Duodenal mucosa (tissue), 2 donors: Measurements from ENCODE around the gene MAP7D3.

Source experiments
- H3K27ac ChIP-seq: one replicate; pipeline ENCODE4 v1.7.0; 2013; ENCODE audit warnings: low read depth, low read length
- H3K27me3 ChIP-seq, 2 donors: one replicate each; pipeline ENCODE4 v1.7.0; 2013; ENCODE audit warnings: low read length in 2 of 2, control low read depth in 1 of 2; ENCODE audit not compliant: insufficient read depth in 2 of 2, control insufficient read depth in 1 of 2
- H3K36me3 ChIP-seq, 2 donors: one replicate each; pipeline ENCODE4 v1.7.0; 2013; ENCODE audit warnings: low read length in 2 of 2, control low read depth in 1 of 2; ENCODE audit not compliant: insufficient read depth in 2 of 2, control insufficient read depth in 1 of 2
- H3K4me1 ChIP-seq, 2 donors: one replicate each; pipeline ENCODE4 v1.7.0; 2013; ENCODE audit warnings: low read length in 2 of 2, control low read depth in 1 of 2; ENCODE audit not compliant: insufficient read depth in 2 of 2, control insufficient read depth in 1 of 2
- H3K4me3 ChIP-seq, 2 donors: one replicate each; pipeline ENCODE4 v1.7.0; 2013; ENCODE audit warnings: low read length in 2 of 2, low read depth in 1 of 2
- H3K9ac ChIP-seq, 2 donors: one replicate each; pipeline ENCODE4 v1.7.0; 2013; ENCODE audit warnings: low read length in 2 of 2, low read depth in 1 of 2
- H3K9me3 ChIP-seq, 2 donors: one replicate each; pipeline ENCODE4 v1.7.0; 2013; ENCODE audit warnings: low read length in 2 of 2, control low read depth in 1 of 2; ENCODE audit not compliant: control insufficient read depth in 1 of 2

The MAP7D3 gene

GRCh38 chrX:136199365-136199764, 51.8 kb downstream of the MAP7D3 start:
- Histone ChIP-seq H3K27ac (peak overlapping the region; percentile 20), H3K27me3 (no peaks in the 10 kb centered on the region), H3K4me3 (no peak overlapping the region), H3K36me3 (no peaks in the 10 kb centered on the region), H3K4me1 (peaks cover 18 to 28% of the 10 kb centered on the region in 2 donors), H3K9me3 (no peaks in the 10 kb centered on the region), H3K9ac (no peak overlapping the region)

GRCh38 chrX:136198678-136199243, 52.4 kb downstream of the MAP7D3 start:
- H3K9me3 ChIP-seq: no peaks in the 10 kb centered on the region
- no peaks in the 10 kb centered on the region for H3K36me3 ChIP-seq
- no peaks in the 10 kb centered on the region for H3K27me3 ChIP-seq
- H3K4me1 ChIP-seq: peaks cover 19 to 22% of the 10 kb centered on the region in 2 donors
- H3K4me3 ChIP-seq: no peak overlapping the region
- no peak overlapping the region for H3K9ac ChIP-seq
- no peak overlapping the region for H3K27ac ChIP-seq

GRCh38 chrX:136198010-136198409, 53.2 kb downstream of the MAP7D3 start:
- H3K27me3 ChIP-seq: no peaks in the 10 kb centered on the region
- H3K27ac ChIP-seq: no peak overlapping the region
- no peak overlapping the region for H3K4me3 ChIP-seq

GRCh38 chrX:136196691-136197155, 54.5 kb downstream of the MAP7D3 start:
- Histone ChIP-seq H3K4me1 (peaks cover 16 to 27% of the 10 kb centered on the region in 2 donors), H3K27me3 (no peaks in the 10 kb centered on the region), H3K27ac (no peak overlapping the region), H3K9me3 (no peaks in the 10 kb centered on the region), H3K4me3 (no peak overlapping the region), H3K36me3 (no peaks in the 10 kb centered on the region), H3K9ac (no peak overlapping the region)

More at GRCh38 chrX:136198010-136198409, 53.2 kb downstream of the MAP7D3 start:
- Histone ChIP-seq H3K9me3 (no peaks in the 10 kb centered on the region), H3K4me1 (peaks cover 16 to 27% of the 10 kb centered on the region in 2 donors), H3K36me3 (no peaks in the 10 kb centered on the region), H3K9ac (no peak overlapping the region)

- no peaks in the 10 kb centered on the region for H3K9me3 ChIP-seq
- H3K4me1 ChIP-seq: peaks cover 14 to 29% of the 10 kb centered on the region in 2 donors
- H3K36me3 ChIP-seq: no peaks in the 10 kb centered on the region
- peak overlapping the region in 1 of 2 donors; percentile 3 for H3K4me3 ChIP-seq
- H3K27me3 ChIP-seq: no peaks in the 10 kb centered on the region
- H3K9ac ChIP-seq: no peak overlapping the region
- no peak overlapping the region for H3K27ac ChIP-seq
Measured at GRCh38 chrX:136195247-136195646, 56.0 kb downstream of the MAP7D3 start.

- H3K27ac ChIP-seq: no peak overlapping the region
- H3K27me3 ChIP-seq: no peaks in the 10 kb centered on the region
- peaks cover 18 to 29% of the 10 kb centered on the region in 2 donors for H3K4me1 ChIP-seq
- H3K36me3 ChIP-seq: no peaks in the 10 kb centered on the region
- no peak overlapping the region for H3K4me3 ChIP-seq
- H3K9ac ChIP-seq: no peak overlapping the region
- H3K9me3 ChIP-seq: no peaks in the 10 kb centered on the region
Measured at GRCh38 chrX:136194536-136194935, 56.7 kb downstream of the MAP7D3 start.

- peaks cover 18 to 33% of the 10 kb centered on the region in 2 donors for H3K4me1 ChIP-seq
- no peak overlapping the region for H3K9ac ChIP-seq
- H3K36me3 ChIP-seq: no peaks in the 10 kb centered on the region
- H3K27ac ChIP-seq: no peak overlapping the region
- no peaks in the 10 kb centered on the region for H3K9me3 ChIP-seq
- no peak overlapping the region for H3K4me3 ChIP-seq
- H3K27me3 ChIP-seq: no peaks in the 10 kb centered on the region
Measured at GRCh38 chrX:136193771-136194170, 57.4 kb downstream of the MAP7D3 start.

GRCh38 chrX:136192839-136193414, 58.3 kb downstream of the MAP7D3 start:
- no peak overlapping the region for H3K27ac ChIP-seq
- no peak overlapping the region for H3K9ac ChIP-seq
- H3K36me3 ChIP-seq: no peaks in the 10 kb centered on the region
- H3K27me3 ChIP-seq: no peaks in the 10 kb centered on the region
- no peaks in the 10 kb centered on the region for H3K9me3 ChIP-seq
- H3K4me1 ChIP-seq: peaks cover 18 to 33% of the 10 kb centered on the region in 2 donors
- no peak overlapping the region for H3K4me3 ChIP-seq

- Histone ChIP-seq H3K36me3 (no peaks in the 10 kb centered on the region), H3K27me3 (no peaks in the 10 kb centered on the region), H3K27ac (no peak overlapping the region), H3K9ac (no peak overlapping the region), H3K4me1 (peaks cover 18 to 33% of the 10 kb centered on the region in 2 donors), H3K9me3 (no peaks in the 10 kb centered on the region), H3K4me3 (no peak overlapping the region)
Measured at GRCh38 chrX:136192135-136192534, 59.1 kb downstream of the MAP7D3 start.

GRCh38 chrX:136191171-136191570, 60.0 kb downstream of the MAP7D3 start:
- peaks cover 16 to 33% of the 10 kb centered on the region in 2 donors for H3K4me1 ChIP-seq
- H3K27ac ChIP-seq: no peak overlapping the region
- H3K9me3 ChIP-seq: no peaks in the 10 kb centered on the region
- no peaks in the 10 kb centered on the region for H3K27me3 ChIP-seq
- no peak overlapping the region for H3K9ac ChIP-seq
- H3K4me3 ChIP-seq: no peak overlapping the region
- H3K36me3 ChIP-seq: no peaks in the 10 kb centered on the region
